CD4-positive, alpha-beta T cell treated with Interleukin-4 for 4 hours (primary cell): ENCODE data around the gene TRPV5.
"Not testable (repeated sequence)": the region's sequence is repeated elsewhere in the genome, so short reads cannot be mapped to it uniquely, and the experiment has no call there.

Experiments
- DNase-seq: peaks from one replicate; pipeline ENCODE4 v3.0.0-alpha.2; 2020

The TRPV5 gene

DNA sequence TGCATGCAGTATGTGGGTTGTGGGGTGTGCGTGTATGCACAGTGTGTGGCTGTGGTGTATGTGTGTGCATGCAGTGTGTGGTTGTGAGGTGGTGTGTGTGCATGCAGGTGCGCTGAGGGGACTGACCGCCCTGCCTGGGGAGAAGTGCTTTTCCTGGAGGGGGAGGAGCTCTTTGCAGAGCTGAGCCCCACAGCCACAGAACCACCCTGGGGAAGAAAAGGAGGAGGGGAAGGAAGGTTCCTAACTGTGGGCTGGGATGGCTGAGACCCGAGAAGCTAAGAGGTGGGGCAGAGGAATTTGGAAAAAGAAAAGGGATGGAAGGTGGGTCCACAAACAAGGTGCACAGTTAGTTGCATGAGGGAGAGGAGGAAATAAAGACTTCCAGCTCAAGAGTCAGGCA, at the start of gene TRPV5:
Gene TRPV5, minus strand, starts transcription at position 123 of the 400 bp plus-strand sequence. CDS start 287 bp downstream, outside the sequence.
- DNase-seq, result no peak

GRCh38 chr7:142978402-142978801, 44.9 kb upstream of the TRPV5 start:
- DNase-seq, result not testable (repeated sequence)

DNA sequence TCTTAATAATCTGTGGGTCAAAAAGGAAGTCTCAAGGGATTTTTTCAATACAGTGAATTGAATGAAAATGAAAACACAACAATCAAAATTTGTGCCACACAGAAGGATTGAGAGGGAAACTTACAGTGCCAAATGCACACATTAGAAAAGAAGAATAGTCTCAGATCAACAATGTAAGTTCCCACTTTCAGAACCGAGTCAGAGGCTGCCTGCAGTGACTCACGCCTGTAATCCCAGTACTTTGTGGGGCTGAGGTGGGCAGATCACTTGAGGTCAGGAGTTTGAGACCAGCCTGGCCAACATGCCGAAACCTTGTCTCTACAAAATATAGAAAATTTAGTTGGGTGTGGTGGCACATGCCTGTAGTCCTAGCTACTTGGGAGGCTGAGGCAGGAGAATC, 41.1 kb upstream of the TRPV5 start:
- DNase-seq, result no peak

DNA sequence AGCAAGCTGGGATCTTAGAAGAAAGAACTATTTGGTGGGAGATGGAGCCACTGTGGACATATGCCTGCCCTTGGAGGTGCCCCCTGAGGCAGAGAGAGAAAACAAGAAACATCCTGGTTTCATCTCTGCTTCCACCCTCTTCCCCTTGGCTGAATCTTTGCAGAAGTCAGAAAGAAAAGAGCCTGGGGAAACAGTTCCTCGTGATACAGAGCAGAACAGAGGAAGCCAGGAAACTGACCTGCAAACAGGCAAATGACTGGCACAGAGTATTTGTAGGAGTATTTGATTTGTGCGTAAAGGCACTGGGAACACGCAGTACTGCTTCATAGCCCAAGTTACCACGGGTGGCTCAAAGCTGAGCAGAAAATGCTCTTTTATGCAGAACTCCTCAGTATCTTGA, 35.6 kb upstream of the TRPV5 start:
- no peak for DNase-seq

DNA sequence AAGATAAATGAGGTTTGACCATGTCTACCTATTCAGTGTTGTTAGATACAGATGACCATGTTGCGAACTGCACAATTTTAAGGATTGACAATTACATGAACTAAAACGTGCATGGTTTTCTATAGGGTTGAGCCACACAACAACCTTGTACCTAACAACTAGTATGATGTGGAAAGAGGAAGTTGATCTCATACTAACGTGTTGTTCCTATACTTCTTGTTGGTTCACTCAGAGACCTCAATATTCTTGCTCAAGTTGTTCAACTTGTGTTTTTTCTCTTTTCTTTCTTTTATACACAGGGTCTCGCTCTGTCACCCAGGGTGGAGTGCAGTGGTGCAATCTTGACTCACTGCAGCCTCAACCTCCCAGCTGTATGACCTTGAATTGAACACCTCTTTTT, 34.7 kb upstream of the TRPV5 start:
- no peak for DNase-seq

GRCh38 chr7:142964502-142965246, 31.1 kb upstream of the TRPV5 start:
- DNase-seq, result no peak

DNA sequence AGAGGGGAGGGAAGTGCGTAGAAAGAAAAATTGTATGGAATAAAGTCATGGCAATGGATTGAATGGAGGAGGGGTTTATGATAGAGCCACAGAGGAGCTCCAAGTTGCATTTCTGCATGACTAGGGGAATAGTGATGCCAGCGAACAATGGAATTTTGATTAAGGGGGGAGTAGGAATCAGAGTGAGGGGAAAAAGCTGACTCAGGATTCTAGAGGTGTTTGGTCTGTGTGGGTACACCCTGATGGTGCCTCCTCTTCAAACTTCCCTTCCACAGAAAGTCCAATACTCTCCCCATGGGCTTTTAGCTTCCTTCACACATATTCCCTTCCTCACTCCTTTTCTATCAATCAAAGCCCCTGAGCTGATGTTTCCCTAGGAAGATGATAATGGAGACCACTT, 30.4 kb upstream of the TRPV5 start:
- DNase-seq, result no peak

GRCh38 chr7:142962991-142963390, 29.4 kb upstream of the TRPV5 start:
- DNase-seq, result no peak

DNA sequence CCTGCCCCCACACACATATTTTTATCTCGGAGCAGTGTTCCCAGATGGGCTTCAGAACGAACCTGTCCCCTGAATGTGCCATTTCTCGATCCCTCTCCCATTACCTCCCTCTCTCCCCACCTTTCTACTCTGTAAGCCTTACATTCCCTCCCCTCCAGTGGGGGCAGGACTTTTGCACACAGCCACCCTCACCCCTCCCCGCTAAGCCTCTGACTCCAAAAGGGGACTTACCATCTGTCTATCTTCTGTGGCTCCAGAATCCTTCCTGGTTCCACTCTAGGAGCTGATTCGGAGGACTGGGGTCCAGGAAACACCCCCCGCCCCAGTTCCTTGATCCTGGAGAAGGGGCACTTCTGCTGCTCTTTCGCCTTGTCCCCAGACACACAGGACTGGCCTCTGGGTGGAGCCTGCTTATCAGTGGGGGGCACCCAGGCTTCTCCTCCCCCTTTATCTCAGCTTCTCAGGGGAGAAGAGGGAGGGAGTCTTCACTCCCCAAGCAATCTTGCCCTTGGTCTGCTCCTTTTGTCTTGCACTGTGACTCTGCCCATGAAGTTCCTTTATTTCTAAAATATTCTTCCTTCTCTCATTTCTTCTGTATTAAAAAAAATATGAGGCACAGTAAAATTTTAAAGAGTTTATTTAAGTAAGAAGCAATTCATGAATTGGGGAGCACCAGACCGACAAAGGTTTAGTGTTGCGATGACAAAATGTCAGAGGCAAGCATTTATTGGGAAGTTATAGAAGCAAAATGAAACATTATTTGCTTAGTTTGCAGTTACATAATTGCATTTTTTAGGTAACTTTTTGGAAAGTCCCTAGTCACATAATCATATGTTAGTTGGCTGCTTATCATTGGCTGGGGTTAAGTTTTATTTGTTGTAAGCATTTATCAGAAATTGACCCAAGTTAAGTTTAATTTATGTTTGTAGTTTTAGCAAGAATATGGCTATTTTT, 28.7 kb upstream of the TRPV5 start, which contains the start of gene KEL:
Gene KEL, minus strand, starts transcription at position 391 of the 954 bp plus-strand sequence. Its CDS starts 157 bp downstream, at position 234.
- DNase-seq, result no peak

DNA sequence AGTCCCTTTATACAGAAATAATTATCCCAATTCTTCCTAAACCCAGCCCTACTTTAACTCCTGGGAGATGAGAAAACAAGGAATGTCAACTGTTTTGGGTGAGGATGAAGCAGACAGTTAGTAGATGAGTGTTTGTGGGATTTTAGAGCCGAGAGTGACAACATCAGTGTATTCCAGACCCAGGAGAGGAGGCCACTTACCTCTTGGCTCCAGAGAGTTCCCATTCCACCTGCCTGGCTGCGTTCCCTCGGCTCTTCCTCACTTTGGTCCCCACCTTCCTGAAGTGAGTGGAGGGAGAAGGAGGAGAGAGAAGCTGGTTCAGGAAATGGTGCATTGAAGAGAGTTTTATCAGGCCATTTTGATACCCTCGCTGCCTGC, 28.0 kb upstream of the TRPV5 start:
- no peak for DNase-seq

- DNase-seq, result no peak
These were observed 27.5 kb upstream of the TRPV5 start for GRCh38 chr7:142960955-142961512.

- DNase-seq, result no peak
These were observed 25.7 kb upstream of the TRPV5 start for GRCh38 chr7:142959202-142959601.

DNA sequence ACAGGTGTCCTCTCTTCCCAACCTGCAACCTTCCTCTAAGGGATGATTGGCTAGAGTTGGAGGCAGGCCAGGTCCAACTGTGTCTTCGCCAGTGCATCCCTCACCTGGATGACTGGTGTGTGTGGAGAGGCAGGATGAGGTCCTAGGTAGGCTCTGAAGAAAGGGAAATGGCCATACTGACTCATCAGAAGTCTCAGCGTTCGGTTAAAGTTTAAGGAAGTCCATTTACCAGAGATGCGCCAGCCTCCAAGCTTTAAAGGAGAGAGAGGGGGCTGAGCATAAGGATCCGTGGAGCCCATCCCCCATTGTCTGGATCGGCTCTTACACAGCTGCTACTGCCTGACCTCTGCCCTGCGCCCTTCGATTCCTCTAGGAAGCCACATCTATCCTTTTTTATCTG, 24.2 kb upstream of the TRPV5 start:
- no peak for DNase-seq

DNA sequence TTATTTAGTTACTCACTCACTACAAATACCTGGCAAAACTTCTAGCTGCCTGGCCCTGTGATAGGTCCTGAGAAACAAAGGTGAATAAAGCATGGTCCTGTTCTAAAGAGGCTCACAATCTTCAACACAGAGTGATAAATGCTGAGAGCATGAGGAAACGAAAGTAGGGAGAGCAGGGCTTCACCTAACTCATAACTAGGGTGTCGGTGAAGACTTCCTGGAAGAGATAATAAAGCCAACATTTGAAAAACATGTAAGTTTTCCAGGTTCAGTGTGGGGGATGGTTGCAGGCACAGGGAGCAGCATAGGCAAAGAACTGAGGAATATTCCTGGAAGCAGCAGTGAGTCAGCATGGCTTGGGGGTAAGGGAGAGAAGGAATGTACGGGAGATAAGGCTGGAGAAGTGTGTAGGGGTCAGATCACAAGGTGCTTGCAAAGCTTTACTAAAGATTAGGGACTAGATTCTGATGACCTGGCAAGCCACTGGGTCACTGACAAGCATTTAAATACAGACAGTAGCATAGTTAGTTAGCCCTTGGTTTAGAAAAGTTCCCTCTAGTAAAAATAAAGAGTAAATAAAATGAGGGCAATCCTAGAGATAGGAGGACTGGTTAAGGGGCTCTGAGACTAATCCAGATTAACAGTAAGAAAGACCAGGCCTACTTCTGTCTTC, 23.5 kb upstream of the TRPV5 start:
- no peak for DNase-seq

DNA sequence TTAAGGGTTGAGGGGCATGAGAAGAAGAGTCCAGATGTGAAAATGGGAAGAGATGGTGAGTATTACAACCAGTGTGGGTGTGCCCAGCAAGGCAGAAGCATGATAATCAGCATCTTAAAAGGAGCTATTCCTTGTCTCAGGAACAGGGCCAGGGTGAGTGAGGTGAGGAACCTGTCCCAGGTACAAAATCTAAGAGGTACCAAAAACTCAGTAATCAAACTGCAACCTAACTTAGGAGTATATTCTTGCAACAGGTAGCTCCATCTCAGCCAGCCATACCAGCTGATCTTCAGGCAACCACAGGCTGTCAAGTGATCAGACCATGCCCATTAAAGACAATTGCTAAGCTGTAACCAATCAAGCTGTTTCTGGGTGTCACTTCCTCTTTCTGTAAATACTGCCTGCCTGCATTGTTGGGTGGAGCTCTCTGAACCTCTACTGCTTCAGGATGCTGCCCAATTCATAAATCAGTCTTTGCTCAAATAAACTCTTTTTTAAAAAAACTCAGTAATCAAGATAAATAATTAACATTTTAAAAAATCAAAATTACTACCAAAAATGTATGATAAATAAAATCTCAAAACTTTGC, 21.2 kb upstream of the TRPV5 start:
- DNase-seq, result no peak

GRCh38 chr7:142950235-142950634, 16.7 kb upstream of the TRPV5 start:
- no peak for DNase-seq

GRCh38 chr7:142948603-142949002, 15.1 kb upstream of the TRPV5 start:
- no peak for DNase-seq

DNA sequence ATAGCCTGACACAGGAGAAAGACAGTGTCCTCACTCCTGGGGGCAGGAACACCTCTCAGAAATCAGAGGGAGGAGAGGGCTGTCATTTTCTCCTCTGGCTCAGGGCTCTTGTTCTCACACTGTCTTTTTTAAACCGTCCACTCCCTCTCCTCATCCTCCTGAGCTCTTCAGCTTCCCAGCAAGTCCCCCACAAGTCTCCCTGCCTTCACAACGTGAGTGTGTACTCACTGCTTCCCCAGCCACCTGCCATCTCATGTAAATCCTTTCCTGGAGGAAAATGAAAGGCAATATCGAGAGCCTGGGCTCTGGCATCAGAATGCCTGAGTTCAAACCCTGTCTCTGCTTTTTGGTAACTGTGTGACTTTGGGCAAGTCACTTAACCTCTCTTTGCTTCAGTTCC, 11.5 kb upstream of the TRPV5 start:
- DNase-seq, result no peak

DNA sequence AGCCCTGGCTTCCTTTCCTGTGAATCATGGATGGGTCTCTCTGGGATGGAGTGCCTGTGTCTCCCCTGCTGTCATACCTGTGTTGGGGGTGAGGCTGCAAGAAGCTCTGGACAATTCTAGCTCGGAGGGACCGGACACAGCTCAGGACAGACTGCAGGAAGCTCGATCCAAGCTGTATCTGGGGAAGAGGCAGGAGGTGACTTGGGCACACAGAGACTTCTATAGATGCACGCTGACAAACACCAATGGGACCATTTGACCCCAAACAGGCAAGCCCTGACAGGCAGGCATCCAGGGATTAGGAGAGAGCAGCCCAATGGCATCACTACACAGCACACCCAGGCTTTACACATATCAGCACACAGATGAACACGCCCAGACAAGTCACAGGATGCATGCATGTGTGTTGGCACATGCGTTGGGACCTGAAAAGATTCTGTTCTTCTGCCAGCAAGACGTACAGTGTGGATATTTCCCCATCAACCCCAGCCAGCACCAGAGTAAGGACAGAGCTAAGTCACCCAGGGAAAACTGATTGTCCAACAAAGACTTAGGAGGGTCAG, 10.2 kb upstream of the TRPV5 start:
- DNase-seq, result no peak

DNA sequence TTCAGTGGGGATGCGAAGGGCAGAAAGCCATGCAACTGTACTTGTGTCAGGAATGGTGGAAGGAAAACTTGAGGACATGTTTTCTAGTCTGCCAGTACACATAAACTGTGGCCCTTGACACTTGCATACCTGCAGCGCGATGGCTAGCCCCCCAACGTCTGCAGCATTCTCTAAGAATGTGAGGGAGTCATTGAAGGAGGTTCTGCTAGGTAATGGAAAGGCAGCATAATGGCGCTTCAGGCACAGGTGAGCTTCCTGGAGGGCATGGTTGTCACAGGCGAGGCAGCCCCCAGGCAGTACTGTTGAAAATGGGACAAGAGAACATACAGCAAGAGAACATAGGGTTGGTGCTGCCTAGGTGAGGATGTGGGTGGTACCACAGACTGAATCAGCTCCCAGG, 9.2 kb upstream of the TRPV5 start:
- no peak for DNase-seq

DNA sequence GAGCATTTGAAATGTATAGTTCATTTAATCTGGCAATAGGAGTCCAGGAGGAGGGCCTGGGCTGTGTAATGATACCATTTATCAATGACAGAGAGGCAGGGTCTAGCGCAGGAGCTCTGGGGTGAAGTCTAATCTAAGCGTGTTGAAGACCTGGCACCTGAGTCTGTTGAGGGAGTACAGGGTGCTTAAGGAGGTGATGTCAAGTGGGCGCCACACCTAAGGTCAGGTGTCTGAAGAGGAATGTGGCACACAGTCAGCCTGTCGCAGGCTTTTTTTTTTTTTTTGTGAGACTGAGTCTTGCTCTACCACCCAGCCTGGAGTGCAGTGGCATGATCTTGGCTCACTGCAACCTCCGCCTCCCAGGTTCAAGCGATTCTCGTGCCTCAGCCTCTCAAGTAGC, 8.0 kb upstream of the TRPV5 start:
- DNase-seq, result no peak

DNA sequence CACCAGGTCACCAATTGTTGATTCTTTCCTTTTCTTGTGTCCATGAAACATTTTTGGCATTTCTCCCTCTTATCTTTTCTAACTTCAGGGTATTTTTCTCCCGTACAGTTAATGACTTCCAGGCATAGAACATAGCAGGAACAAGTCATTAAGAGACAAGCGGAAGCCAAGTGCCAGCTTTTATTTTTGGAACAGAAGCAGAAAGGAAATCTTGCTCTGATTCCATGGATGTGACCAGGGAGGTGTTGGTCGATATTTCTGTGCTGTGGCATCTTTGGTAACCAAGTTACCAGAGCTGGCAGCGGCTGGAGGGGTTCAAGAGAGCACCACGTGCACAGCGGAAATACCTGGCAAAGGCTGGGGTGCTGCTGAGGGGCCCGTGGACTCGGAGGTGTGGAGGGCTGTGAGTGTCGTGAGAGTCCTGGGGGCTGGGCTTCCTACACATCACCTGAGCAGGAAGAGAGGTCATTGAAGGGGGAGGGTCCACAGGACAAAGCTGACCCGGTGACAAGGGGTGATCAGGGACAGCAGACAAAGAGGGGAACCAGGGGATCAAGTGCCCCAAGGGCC, 7.5 kb upstream of the TRPV5 start:
- DNase-seq, result no peak
